ENCODE data around the gene LIN7B.

The LIN7B gene

GRCh38 chr19:49141352-49141751 is 27.2 kb downstream of the LIN7B start:
- no peak for DNase-seq

- peak in 50 of 51 donors; percentile 37 to 93 (median 85) for DNase-seq
Measured at GRCh38 chr19:49142866-49143335, 28.7 kb downstream of the LIN7B start.

- peak; percentile 34 to 92 (median 75) for DNase-seq
Measured at GRCh38 chr19:49145573-49146407, 31.6 kb downstream of the LIN7B start.

GRCh38 chr19:49146408-49146770 is 32.2 kb downstream of the LIN7B start:
- peak in 13 of 51 donors; percentile 20 to 77 (median 57) for DNase-seq

- DNase-seq = no peak
Measured at GRCh38 chr19:49148044-49148682, 34.0 kb downstream of the LIN7B start.

GRCh38 chr19:49148784-49149651 is 34.8 kb downstream of the LIN7B start:
- DNase-seq = peak; percentile 13 to 96 (median 80)

GRCh38 chr19:49149652-49150105 is 35.5 kb downstream of the LIN7B start:
- peak in 46 of 51 donors; percentile 30 to 85 (median 61) for DNase-seq

GRCh38 chr19:49150106-49150943 is 36.2 kb downstream of the LIN7B start:
- DNase-seq = peak; percentile 54 to 93 (median 82)

GRCh38 chr19:49150944-49151243 is 36.7 kb downstream of the LIN7B start:
- no peak for DNase-seq

- DNase-seq = peak in 27 of 51 donors; percentile 6 to 53 (median 31)
Measured at GRCh38 chr19:49151267-49152118, 37.3 kb downstream of the LIN7B start.

- no peak for DNase-seq
Measured at GRCh38 chr19:49152119-49152550, 38.0 kb downstream of the LIN7B start.

- DNase-seq = no peak
Measured at GRCh38 chr19:49153167-49153809, 39.1 kb downstream of the LIN7B start.

GRCh38 chr19:49154279-49154678 is 40.1 kb downstream of the LIN7B start:
- no peak for DNase-seq

GRCh38 chr19:49155005-49155819 is 41.0 kb downstream of the LIN7B start, which contains the start of gene HRC:
Gene HRC (minus strand): TSS chr19:49155396. CDS start chr19:49155237, 159 bp downstream.
- no peak for DNase-seq

- no peak for DNase-seq
Measured at GRCh38 chr19:49155820-49156346, 41.7 kb downstream of the LIN7B start.

- peak in 47 of 51 donors; percentile 10 to 85 (median 54) for DNase-seq
Measured at GRCh38 chr19:49157445-49158224, 43.5 kb downstream of the LIN7B start, which contains the start of gene TRPM4. Gene TRPM4 (plus strand): TSS chr19:49157792. CDS start chr19:49157867, 75 bp downstream.
